Activated B cell treated with CpG ODN at 0.5 μM for 24 hours (primary cell): ENCODE measurements around the gene CFAP20DC. TPM values are rescaled to one million over a fixed set of nuclear protein-coding genes. Genes with fewer than 3 reads are reported as not detected.
"Not testable (repeated sequence)": the region's sequence is repeated elsewhere in the genome, so short reads cannot be mapped to it uniquely, and the experiment has no call there.

Experiments used
- ATAC-seq: fragments of 200-7000 bp; cut with Tn5 transposase; one replicate; pipeline ENCODE4 v1.10.0; 2021; ENCODE audit warnings: low read depth, mild to moderate bottlenecking, moderate library complexity
- CTCF ChIA-PET: fragments of 350-600 bp; sonication (Branson Sonifier 250); formaldehyde crosslinking; loops from one replicate; lab custom pipeline; 2021; ENCODE audit warnings: antibody characterized with exemption; lab: Charles Lee
- POLR2A ChIA-PET: fragments of 350-600 bp; sonication (Branson Sonifier 250); formaldehyde crosslinking; loops from one replicate; lab custom pipeline; 2021; ENCODE audit warnings: antibody characterized with exemption; lab: Charles Lee
- DNase-seq: peaks from one replicate; pipeline ENCODE4 v3.0.0; 2022
- H3K27ac Mint-ChIP-seq: one replicate; pipeline ENCODE4 v1.8.0; 2020; ENCODE audit warnings: mixed read lengths
- H3K27me3 Mint-ChIP-seq: one replicate; pipeline ENCODE4 v1.8.0; 2021; ENCODE audit warnings: mixed read lengths
- H3K36me3 Mint-ChIP-seq: one replicate; pipeline ENCODE4 v1.8.0; 2021; ENCODE audit warnings: low read depth, mixed read lengths
- H3K4me1 Mint-ChIP-seq: one replicate; pipeline ENCODE4 v1.8.0; 2021; ENCODE audit warnings: mixed read lengths
- H3K4me3 Mint-ChIP-seq: one replicate; pipeline ENCODE4 v1.8.0; 2020; ENCODE audit warnings: mild to moderate bottlenecking, mixed read lengths
- H3K9me3 Mint-ChIP-seq: one replicate; pipeline ENCODE4 v1.8.0; 2020; ENCODE audit warnings: mixed read lengths
- CTCF ChIP-seq: fragments of 200-600 bp; IDR thresholded peaks from one replicate; pipeline ENCODE4 v1.8.0; 2022; ENCODE audit warnings: antibody characterized with exemption, mild to moderate bottlenecking
- intact Hi-C: fragments of 100-400 bp; cut with micrococcal nuclease; formaldehyde crosslinking; loops from one replicate; pipeline ENCODE4 v1.15.1; 2024
- total RNA-seq: library from RNA; stranded (reverse); gene quantifications from 2 replicates; pipeline ENCODE4 v1.2.3, GENCODE V29; 2022

The CFAP20DC gene
- total RNA-seq, 1 donor from 2014 or later: 1.6 TPM

GRCh38 chr3:58697561-58697960 lies 352.3 kb downstream of the CFAP20DC start:
- POLR2A ChIA-PET: no interaction called here
- Mint-ChIP-seq H3K27me3 (no peaks in the 10 kb centered on the region), H3K4me1 (no peaks in the 10 kb centered on the region), H3K4me3 (no peak overlapping the region), H3K36me3 (no peaks in the 10 kb centered on the region), H3K9me3 (no peaks in the 10 kb centered on the region), H3K27ac (no peak overlapping the region)
- ATAC-seq: no peak
- no peak for DNase-seq
- intact Hi-C loops: no loop called here
- no peak for TF ChIP-seq CTCF
- CTCF ChIA-PET: no interaction called here

- H3K4me3 Mint-ChIP-seq, H3K36me3 Mint-ChIP-seq, H3K27ac Mint-ChIP-seq, CTCF ChIA-PET, H3K27me3 Mint-ChIP-seq, intact Hi-C loops, POLR2A ChIA-PET, H3K9me3 Mint-ChIP-seq, DNase-seq, H3K4me1 Mint-ChIP-seq, ATAC-seq: not testable (repeated sequence)
Observed at GRCh38 chr3:58696813-58697212, 353.0 kb downstream of the CFAP20DC start.

- POLR2A ChIA-PET: no interaction called here
- H3K4me1 Mint-ChIP-seq: no peaks in the 10 kb centered on the region
- H3K36me3 Mint-ChIP-seq: no peaks in the 10 kb centered on the region
- ATAC-seq (no peak), DNase-seq (no peak)
- H3K27ac Mint-ChIP-seq: no peak overlapping the region
- no peak overlapping the region for H3K4me3 Mint-ChIP-seq
- intact Hi-C loops: no loop called here
- CTCF ChIA-PET: no interaction called here
- H3K9me3 Mint-ChIP-seq: peaks cover 5% of the 10 kb centered on the region
- no peaks in the 10 kb centered on the region for H3K27me3 Mint-ChIP-seq
- no peak for TF ChIP-seq CTCF
Observed at GRCh38 chr3:58696093-58696492, 353.7 kb downstream of the CFAP20DC start.

DNA sequence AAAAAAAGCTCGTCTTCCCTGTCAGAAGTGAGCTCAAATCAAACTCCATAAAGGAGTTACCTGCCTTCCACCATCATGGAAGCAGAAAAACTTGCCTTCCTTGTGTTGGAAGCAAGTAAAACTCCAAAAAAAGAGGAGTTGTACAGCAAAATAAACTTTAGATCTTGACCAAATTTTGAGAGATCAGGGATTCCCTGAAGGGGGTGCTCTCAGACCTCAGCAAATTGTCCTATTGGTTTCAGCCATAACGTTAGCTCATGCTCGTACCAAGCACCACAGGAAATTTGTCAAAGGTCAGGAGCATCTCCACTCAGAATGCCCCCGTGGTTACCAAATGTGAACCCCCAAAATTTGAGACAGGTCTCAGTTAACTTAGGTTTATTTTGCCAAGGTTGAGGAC lies 354.5 kb downstream of the CFAP20DC start:
- H3K9me3 Mint-ChIP-seq, intact Hi-C loops, DNase-seq, H3K27ac Mint-ChIP-seq, ATAC-seq, CTCF ChIA-PET, H3K4me3 Mint-ChIP-seq, H3K27me3 Mint-ChIP-seq, H3K4me1 Mint-ChIP-seq, H3K36me3 Mint-ChIP-seq, POLR2A ChIA-PET: not testable (repeated sequence)

DNA sequence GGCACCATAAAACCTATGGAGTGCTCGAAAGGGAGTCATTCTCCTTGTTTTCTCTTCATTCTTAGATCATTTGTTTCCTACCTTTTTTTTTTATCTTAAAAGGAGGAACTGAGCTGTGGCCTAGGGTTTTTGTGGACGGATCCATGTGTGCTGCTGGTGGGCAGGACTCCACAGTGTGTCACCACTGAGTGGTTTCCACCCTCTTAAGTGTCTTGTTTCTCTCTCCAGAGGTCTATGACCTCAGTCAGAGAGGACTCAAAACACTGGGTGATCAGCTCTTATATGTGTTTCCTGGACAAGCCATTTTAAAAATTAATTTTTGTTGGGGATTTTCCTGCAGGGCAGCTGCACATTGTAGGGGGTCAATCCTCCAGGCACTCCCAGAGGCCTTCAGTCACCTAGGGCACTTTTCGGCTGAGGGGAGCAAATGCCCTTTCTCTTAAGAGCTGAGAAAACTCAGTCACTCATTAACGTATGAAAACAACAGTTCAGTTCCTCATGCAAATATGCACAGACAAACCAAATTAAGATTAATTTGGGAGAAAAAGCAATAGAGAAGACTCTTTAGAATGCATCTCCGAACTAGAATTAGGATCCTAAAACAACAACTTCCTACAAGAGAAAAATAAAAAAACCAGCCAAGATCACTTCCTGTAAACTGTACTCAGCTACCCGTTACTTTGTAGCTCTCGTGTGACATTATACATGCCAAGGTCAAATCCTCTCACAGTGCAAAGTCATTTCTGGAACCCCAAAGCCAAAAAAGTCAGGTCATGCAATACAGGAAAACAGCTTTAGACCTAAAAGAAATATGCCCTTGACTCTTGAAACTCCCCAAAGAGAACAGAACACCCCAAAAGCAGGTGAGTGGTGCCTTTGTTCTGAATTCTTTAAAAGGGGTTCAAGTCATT lies 355.6 kb downstream of the CFAP20DC start:
- Mint-ChIP-seq H3K27ac (no peak overlapping the region), H3K4me3 (no peak overlapping the region), H3K9me3 (peaks cover 9% of the 10 kb centered on the region), H3K36me3 (no peaks in the 10 kb centered on the region), H3K27me3 (peaks cover 6% of the 10 kb centered on the region), H3K4me1 (no peaks in the 10 kb centered on the region)
- POLR2A ChIA-PET: no interaction called here
- ATAC-seq: no peak
- no peak for DNase-seq
- no peak for TF ChIP-seq CTCF
- intact Hi-C loops: no loop called here
- CTCF ChIA-PET: no interaction called here

- peaks cover 9% of the 10 kb centered on the region for H3K9me3 Mint-ChIP-seq
- no peak for TF ChIP-seq CTCF
- no peak overlapping the region for H3K27ac Mint-ChIP-seq
- H3K4me3 Mint-ChIP-seq: no peak overlapping the region
- DNase-seq (no peak), ATAC-seq (no peak)
- no peaks in the 10 kb centered on the region for H3K4me1 Mint-ChIP-seq
- ChIA-PET POLR2A (no interaction called here), CTCF (interaction anchor here (1.0 kb wide), 1 partner anchor 62 kb away, joined by 3 read pairs; no protein-coding TSS in a partner anchor)
- no peaks in the 10 kb centered on the region for H3K36me3 Mint-ChIP-seq
- peaks cover 6% of the 10 kb centered on the region for H3K27me3 Mint-ChIP-seq
- intact Hi-C loops: no loop called here
Observed at GRCh38 chr3:58692484-58692883, 357.3 kb downstream of the CFAP20DC start.
